Spleen (tissue), 11 donors: ENCODE measurements around the gene COBL. TPM values are rescaled to one million over a fixed set of nuclear protein-coding genes. Genes with fewer than 3 reads are reported as not detected.

Experiments used
- DNase-seq: peaks from one replicate; pipeline ENCODE4 v3.0.0-alpha.2; 2020
- H3K27ac ChIP-seq, 8 donors: fragments of 200-600 bp; sonication (generic) in 7 of 8; 1 replicate in 4 of 8; 2 replicates in 4 of 8; pipeline versions ENCODE4 v1.5.0 to v1.8.0; 2016 to 2021; ENCODE audit warnings: inconsistent platforms in 4 of 8, mild to moderate bottlenecking in 4 of 8, moderate library complexity in 1 of 8
- H3K27me3 ChIP-seq, 7 donors: fragments of 200-600 bp; sonication (generic) in 6 of 7; replicated peaks in 1 of 7; 1 replicate in 4 of 7; 2 replicates in 3 of 7; pipeline versions ENCODE4 v1.5.0 to v1.8.0; 2016 to 2021; ENCODE audit warnings: inconsistent platforms in 3 of 7, mild to moderate bottlenecking in 1 of 7
- H3K36me3 ChIP-seq, 6 donors: fragments of 200-600 bp; sonication (generic) in 5 of 6; 1 replicate in 4 of 6; 2 replicates in 2 of 6; pipeline versions ENCODE4 v1.5.0 to v1.8.0; 2016 to 2021; ENCODE audit warnings: inconsistent platforms in 2 of 6
- H3K4me1 ChIP-seq, 6 donors: fragments of 200-600 bp; sonication (generic) in 5 of 6; 1 replicate in 3 of 6; 2 replicates in 3 of 6; pipeline versions ENCODE4 v1.5.0 to v1.8.0; 2016 to 2021; ENCODE audit warnings: inconsistent platforms in 3 of 6
- H3K4me3 ChIP-seq, 8 donors: fragments of 200-600 bp; sonication (generic) in 7 of 8; 1 replicate in 4 of 8; 2 replicates in 4 of 8; pipeline versions ENCODE4 v1.5.0 to v1.8.0; 2016 to 2021; ENCODE audit warnings: inconsistent platforms in 4 of 8, mild to moderate bottlenecking in 4 of 8, moderate library complexity in 2 of 8
- H3K9me3 ChIP-seq, 8 donors: fragments of 200-600 bp; sonication (generic) in 7 of 8; 1 replicate in 4 of 8; 2 replicates in 4 of 8; pipeline versions ENCODE4 v1.5.0 to v1.8.0; 2016 to 2021; ENCODE audit warnings: inconsistent platforms in 4 of 8
- POLR2A ChIP-seq, 3 donors: fragments of 450-650 bp; IDR thresholded peaks; one replicate each; pipeline ENCODE4 v1.5.1; 2017; ENCODE audit warnings: antibody characterized with exemption in 3 of 3, mild to moderate bottlenecking in 1 of 3
- POLR2AphosphoS5 ChIP-seq, 3 donors: sonication (generic); formaldehyde crosslinking; IDR thresholded peaks; one replicate each; pipeline ENCODE4 v1.5.1; 2017; ENCODE audit warnings: antibody characterized with exemption in 3 of 3
- WGBS, 5 donors: extraction: QIAGEN DNeasy Blood & Tissue Kit in 3 of 5; methylation state at CpG; one replicate each; pipeline versions ENCODE4 v1.1.5 to v1.1.7; 2013 to 2018; 5-methylcytosine and 5-hydroxymethylcytosine counted together
- intact Hi-C: fragments of 100-400 bp; cut with DNase I; formaldehyde crosslinking; loops from one replicate; pipeline ENCODE4 v1.15.0; 2023; ENCODE audit warnings: low total_unique reads
- polyA plus RNA-seq, 3 donors: library from polyadenylated mRNA; stranded (reverse); fragments of 200-250 nt; gene quantifications; one replicate each; pipeline ENCODE4 v1.2.1, GENCODE V29; 2013
- total RNA-seq, 7 donors: library from RNA; depleted of rRNA in 3 of 7; stranded (reverse); fragments of >200 nt in 3 of 7; fragmentation: NEBNext Ultra II Directional in 4 of 7; extraction: Animal tissue kit (Norgen Biotek cat#: 25700) in 4 of 7; gene quantifications; one replicate each; pipeline versions ENCODE4 v1.1.0 to v1.2.1, GENCODE V29; 2016 to 2021
- TF ChIP-seq, protein P1 (sequence below), 11 experiments: fragments of 200-600 bp in 7 of 11; fragments of 450-650 bp in 4 of 11; sonication (generic) in 4 of 11; IDR thresholded peaks in 8 of 11; conservative IDR thresholded peaks in 3 of 11; 1 replicate in 7 of 11; 2 replicates in 4 of 11; pipeline versions ENCODE4 v1.4.0 to v1.8.0; 2016 to 2021; ENCODE audit warnings: antibody characterized with exemption in 11 of 11, inconsistent platforms in 4 of 11, mild to moderate bottlenecking in 1 of 11
- donor health status: healthy with polysubstance abuse.
- donor health status: DM: no; HTN: no; CAD: no; lungs with moderate emphysema.
- donor health status: DM: no; HTN: no; CAD: no.
- donor health status: Bipolar disorder and iron deficiency.
- donor health status: healthy.
- donor health status: DM: no; HTN: no; CAD: no.
- donor health status: DM: yes; HTN: yes; CAD: no.

The COBL gene
- total and polyA plus RNA-seq, 10 donors = 0.09 to 0.80 (median 0.57) TPM; not detected in 1

- no peaks in the 10 kb centered on the region for H3K9me3 ChIP-seq
- no peak for DNase-seq
- TF ChIP-seq, protein P1, sequence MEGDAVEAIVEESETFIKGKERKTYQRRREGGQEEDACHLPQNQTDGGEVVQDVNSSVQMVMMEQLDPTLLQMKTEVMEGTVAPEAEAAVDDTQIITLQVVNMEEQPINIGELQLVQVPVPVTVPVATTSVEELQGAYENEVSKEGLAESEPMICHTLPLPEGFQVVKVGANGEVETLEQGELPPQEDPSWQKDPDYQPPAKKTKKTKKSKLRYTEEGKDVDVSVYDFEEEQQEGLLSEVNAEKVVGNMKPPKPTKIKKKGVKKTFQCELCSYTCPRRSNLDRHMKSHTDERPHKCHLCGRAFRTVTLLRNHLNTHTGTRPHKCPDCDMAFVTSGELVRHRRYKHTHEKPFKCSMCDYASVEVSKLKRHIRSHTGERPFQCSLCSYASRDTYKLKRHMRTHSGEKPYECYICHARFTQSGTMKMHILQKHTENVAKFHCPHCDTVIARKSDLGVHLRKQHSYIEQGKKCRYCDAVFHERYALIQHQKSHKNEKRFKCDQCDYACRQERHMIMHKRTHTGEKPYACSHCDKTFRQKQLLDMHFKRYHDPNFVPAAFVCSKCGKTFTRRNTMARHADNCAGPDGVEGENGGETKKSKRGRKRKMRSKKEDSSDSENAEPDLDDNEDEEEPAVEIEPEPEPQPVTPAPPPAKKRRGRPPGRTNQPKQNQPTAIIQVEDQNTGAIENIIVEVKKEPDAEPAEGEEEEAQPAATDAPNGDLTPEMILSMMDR (IDR thresholded peaks at IDR 0.05 in 8 of 11, conservative IDR thresholded peaks at IDR 0.05 in 3 of 11) = no peak
- TF ChIP-seq POLR2AphosphoS5 (IDR thresholded peaks at IDR 0.05) (no peak), POLR2A (IDR thresholded peaks at IDR 0.05) (no peak)
- intact Hi-C loops = no loop called here
- no peaks in the 10 kb centered on the region for H3K36me3 ChIP-seq
- no peaks in the 10 kb centered on the region for H3K4me1 ChIP-seq
- H3K4me3 ChIP-seq = no peak overlapping the region
- 78 to 89% (median 85%) methylated on average over 5 to 10 of the region's 10 CpGs for WGBS, 5 donors
- H3K27me3 ChIP-seq = peaks cover 0 to 8% (median 0%) of the 10 kb centered on the region in 7 donors
- no peak overlapping the region for H3K27ac ChIP-seq
These were observed 285.4 kb downstream of the COBL start for GRCh38 chr7:51031216-51031615.

DNA sequence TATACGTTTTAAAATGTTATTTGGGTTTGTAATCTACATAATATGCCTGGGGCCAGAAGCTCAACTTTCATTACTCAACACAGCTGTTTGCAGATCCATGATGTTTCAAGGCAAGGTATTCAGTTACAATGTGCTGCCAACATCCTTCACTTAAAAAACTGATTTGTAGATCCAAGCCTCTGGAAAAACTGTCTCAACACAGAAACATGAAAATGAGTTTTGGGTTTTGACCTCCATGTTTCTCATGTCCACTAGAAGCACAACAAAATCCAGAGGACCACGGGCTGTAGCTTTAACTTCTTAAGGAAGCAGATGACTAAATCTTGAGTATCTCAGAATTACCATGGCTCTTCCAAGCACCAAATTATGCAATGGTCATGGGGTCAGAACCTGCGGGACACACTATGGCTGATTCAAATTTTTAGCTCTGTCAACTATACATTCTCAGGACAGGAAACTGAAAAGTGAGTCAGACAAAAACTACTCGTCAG, 286.9 kb downstream of the COBL start:
- Histone ChIP-seq H3K27me3 (peaks cover 0 to 8% (median 0%) of the 10 kb centered on the region in 7 donors), H3K4me3 (no peak overlapping the region), H3K27ac (no peak overlapping the region), H3K36me3 (no peaks in the 10 kb centered on the region), H3K9me3 (no peaks in the 10 kb centered on the region), H3K4me1 (no peaks in the 10 kb centered on the region)
- intact Hi-C loops = no loop called here
- 55 to 75% (median 63%) methylated on average over 4 of the region's 4 CpGs for WGBS, 5 donors
- no peak for DNase-seq
- TF ChIP-seq POLR2AphosphoS5 (IDR thresholded peaks at IDR 0.05) (no peak), POLR2A (IDR thresholded peaks at IDR 0.05) (no peak)
- TF ChIP-seq, protein P1 (IDR thresholded peaks at IDR 0.05 in 8 of 11, conservative IDR thresholded peaks at IDR 0.05 in 3 of 11) = no peak

GRCh38 chr7:51029131-51029530, 287.5 kb downstream of the COBL start:
- 79 to 91% (median 81%) methylated on average over 13 of the region's 13 CpGs for WGBS, 5 donors
- H3K4me1 ChIP-seq = no peaks in the 10 kb centered on the region
- intact Hi-C loops = no loop called here
- no peak overlapping the region for H3K27ac ChIP-seq
- H3K9me3 ChIP-seq = no peaks in the 10 kb centered on the region
- DNase-seq = no peak
- H3K4me3 ChIP-seq = no peak overlapping the region
- TF ChIP-seq POLR2AphosphoS5 (IDR thresholded peaks at IDR 0.05) (no peak), POLR2A (IDR thresholded peaks at IDR 0.05) (no peak)
- TF ChIP-seq, protein P1 (IDR thresholded peaks at IDR 0.05 in 8 of 11, conservative IDR thresholded peaks at IDR 0.05 in 3 of 11) = no peak
- H3K27me3 ChIP-seq = peaks cover 0 to 5% (median 0%) of the 10 kb centered on the region in 7 donors
- H3K36me3 ChIP-seq = no peaks in the 10 kb centered on the region

GRCh38 chr7:51027935-51028830, 288.4 kb downstream of the COBL start:
- 85 to 94% (median 90%) methylated on average over 14 to 19 of the region's 19 CpGs for WGBS, 5 donors
- H3K9me3 ChIP-seq = no peaks in the 10 kb centered on the region
- TF ChIP-seq POLR2AphosphoS5 (IDR thresholded peaks at IDR 0.05) (no peak), POLR2A (IDR thresholded peaks at IDR 0.05) (no peak)
- TF ChIP-seq, protein P1 (IDR thresholded peaks at IDR 0.05 in 8 of 11, conservative IDR thresholded peaks at IDR 0.05 in 3 of 11) = no peak
- intact Hi-C loops = no loop called here
- no peaks in the 10 kb centered on the region for H3K36me3 ChIP-seq
- no peak overlapping the region for H3K27ac ChIP-seq
- H3K4me3 ChIP-seq = no peak overlapping the region
- H3K27me3 ChIP-seq = no peaks in the 10 kb centered on the region
- H3K4me1 ChIP-seq = no peaks in the 10 kb centered on the region
- DNase-seq = no peak
